ENCODE data around the gene SLC38A6.
A peak's percentile ranks its signal among the peaks of the same experiment; 100 is the strongest.

The SLC38A6 gene

DNA sequence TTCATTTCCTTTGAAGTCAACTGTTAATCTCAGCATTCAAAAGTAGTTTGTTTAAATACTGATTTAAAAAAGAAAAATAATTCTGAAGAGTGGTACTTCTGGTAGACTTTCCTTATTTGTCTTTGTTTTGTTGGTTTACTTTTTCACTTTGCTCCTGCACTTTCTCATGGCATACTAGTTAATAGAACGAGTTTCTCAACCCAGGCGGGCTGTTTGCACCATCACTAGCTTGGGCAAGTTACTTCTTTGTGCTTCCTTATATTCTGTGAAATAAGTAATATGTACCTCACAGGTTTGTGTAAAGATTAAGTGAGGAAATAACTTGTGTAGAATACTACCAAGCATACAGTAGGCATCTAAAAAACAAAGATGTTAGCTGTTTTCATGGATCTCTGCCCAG lies 45.5 kb downstream of the SLC38A6 start:
- no peak overlapping the region for H3K4me3 ChIP-seq (replicated peaks; ENCODE audit: low read depth, low read length)
- TF ChIP-seq, protein P1, sequence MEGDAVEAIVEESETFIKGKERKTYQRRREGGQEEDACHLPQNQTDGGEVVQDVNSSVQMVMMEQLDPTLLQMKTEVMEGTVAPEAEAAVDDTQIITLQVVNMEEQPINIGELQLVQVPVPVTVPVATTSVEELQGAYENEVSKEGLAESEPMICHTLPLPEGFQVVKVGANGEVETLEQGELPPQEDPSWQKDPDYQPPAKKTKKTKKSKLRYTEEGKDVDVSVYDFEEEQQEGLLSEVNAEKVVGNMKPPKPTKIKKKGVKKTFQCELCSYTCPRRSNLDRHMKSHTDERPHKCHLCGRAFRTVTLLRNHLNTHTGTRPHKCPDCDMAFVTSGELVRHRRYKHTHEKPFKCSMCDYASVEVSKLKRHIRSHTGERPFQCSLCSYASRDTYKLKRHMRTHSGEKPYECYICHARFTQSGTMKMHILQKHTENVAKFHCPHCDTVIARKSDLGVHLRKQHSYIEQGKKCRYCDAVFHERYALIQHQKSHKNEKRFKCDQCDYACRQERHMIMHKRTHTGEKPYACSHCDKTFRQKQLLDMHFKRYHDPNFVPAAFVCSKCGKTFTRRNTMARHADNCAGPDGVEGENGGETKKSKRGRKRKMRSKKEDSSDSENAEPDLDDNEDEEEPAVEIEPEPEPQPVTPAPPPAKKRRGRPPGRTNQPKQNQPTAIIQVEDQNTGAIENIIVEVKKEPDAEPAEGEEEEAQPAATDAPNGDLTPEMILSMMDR (IDR thresholded peaks at IDR 0.05; ENCODE audit: low read depth, low read length, missing control alignments), result no peak
- DNase-seq (ENCODE audit: extremely low read depth, low read depth), result no peak

DNA sequence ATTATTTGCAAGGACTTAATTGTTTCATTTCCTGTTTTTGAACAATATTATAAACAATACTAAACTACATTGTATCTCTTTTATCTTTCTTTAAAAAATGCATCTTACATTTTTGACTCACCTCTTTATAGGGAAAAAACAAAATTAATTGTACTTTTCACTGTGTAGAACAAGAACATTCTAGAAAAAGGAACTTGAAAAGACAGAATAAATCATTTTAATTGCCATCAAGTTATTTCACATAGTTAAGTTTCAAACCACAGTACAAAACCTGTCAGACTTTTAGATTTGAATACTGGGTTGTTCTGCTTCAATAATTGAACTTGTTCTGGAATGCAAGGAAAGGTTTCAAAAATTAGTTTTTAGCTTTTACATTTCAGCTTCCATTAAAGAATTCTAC lies 50.0 kb downstream of the SLC38A6 start:
- H3K4me3 ChIP-seq (replicated peaks; ENCODE audit: low read depth, low read length), result no peak overlapping the region
- DNase-seq (ENCODE audit: extremely low read depth, low read depth), result no peak
- TF ChIP-seq, protein P1 (IDR thresholded peaks at IDR 0.05; ENCODE audit: low read depth, low read length, missing control alignments), result no peak

DNA sequence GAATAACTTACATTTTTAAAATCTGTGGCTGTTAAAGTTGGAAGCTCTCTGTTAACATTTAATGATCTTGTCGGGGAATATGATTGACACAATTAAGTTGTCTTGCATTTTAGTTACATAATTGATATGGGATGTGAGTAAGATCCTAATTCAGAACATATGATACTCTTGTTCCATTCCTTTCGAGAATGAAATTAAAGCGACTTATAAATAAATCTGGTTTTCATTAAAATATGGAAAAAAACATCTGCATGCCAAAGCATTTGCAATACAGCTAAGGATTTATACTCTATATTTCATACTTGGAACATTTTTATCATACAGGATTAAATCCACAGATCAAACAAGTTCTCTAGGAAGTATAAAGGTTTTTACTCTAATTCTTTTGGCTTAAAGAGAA lies 52.0 kb downstream of the SLC38A6 start:
- DNase-seq (ENCODE audit: extremely low read depth, low read depth), result no peak
- TF ChIP-seq, protein P1 (IDR thresholded peaks at IDR 0.05; ENCODE audit: low read depth, low read length, missing control alignments), result no peak
- no peak overlapping the region for H3K4me3 ChIP-seq (replicated peaks; ENCODE audit: low read depth, low read length)

DNA sequence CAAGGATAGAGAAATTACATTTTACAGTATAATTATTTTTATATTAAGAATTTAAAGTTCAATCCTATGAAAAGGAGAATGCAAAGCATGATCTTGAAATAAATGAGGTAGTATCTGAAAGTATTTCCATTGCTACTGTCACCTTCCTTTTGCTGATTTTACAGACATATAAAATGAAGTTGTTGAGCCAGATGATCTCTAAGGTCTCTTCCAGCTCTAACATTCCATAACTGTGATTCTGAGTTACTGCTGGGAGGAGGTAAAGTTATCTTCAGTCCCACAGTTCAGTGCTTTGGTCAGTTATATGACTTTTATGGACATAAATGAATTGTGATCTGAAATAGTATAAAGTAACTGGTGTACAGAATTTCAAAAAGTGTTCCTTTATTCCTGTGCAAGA lies 52.8 kb downstream of the SLC38A6 start:
- TF ChIP-seq, protein P1 (IDR thresholded peaks at IDR 0.05; ENCODE audit: low read depth, low read length, missing control alignments), result no peak
- no peak for DNase-seq (ENCODE audit: extremely low read depth, low read depth)
- H3K4me3 ChIP-seq (replicated peaks; ENCODE audit: low read depth, low read length), result no peak overlapping the region

DNA sequence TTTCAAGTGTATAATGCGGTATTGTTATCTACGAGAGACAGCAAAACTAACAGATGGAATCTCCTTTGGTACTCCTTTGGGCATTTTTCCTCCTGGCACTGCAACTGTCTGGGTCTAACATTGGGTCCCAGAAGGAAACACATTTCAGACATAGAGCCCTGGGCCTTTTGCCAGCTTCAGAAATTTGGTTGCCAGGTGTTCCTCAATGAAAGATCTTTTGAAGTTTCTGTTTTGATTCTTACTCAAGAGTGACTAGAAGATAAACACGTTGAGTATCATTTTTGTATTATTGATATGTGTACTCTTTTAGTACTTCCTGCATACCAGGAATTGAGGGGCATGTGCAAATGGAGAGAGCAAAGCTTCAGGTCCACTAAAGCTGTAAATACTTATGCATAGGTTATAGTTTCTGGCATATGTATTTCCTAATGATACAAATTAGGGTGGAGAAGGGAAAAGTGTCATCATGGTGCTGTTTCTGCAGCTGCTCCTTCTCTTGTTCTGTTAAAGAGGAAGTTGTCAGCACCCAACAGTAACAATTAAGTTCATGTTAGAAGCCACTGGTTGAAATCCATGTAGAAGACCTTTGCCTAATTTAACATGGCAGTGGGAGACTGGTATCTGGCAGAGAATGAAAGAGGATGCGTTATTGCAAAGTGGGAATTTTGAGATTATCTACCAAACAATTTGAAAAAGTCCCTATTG lies 53.5 kb downstream of the SLC38A6 start:
- peak; percentile 19 for DNase-seq (ENCODE audit: extremely low read depth, low read depth)
- H3K4me3 ChIP-seq (replicated peaks; ENCODE audit: low read depth, low read length), result no peak overlapping the region
- TF ChIP-seq, protein P1 (IDR thresholded peaks at IDR 0.05; ENCODE audit: low read depth, low read length, missing control alignments), result no peak

DNA sequence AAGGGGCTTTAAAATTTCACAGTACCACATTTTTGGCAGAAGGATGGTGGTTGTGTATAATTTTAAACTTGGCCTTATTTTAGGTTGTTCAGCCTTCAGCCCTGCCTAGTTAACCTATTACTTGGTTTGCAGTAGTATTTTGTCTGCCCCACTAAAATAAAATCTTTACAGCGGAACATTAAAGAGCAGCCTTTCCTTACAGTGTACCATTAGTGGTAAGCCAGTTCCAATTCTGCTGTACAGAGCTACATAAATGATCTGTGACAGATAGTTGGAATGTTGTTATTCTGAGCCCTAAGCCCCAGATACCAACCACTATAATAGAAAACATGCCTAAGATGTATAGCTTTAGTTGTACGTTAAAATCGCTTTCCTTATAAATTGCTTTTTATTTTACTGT lies 56.2 kb downstream of the SLC38A6 start:
- DNase-seq (ENCODE audit: extremely low read depth, low read depth), result no peak
- no peak overlapping the region for H3K4me3 ChIP-seq (replicated peaks; ENCODE audit: low read depth, low read length)
- TF ChIP-seq, protein P1 (IDR thresholded peaks at IDR 0.05; ENCODE audit: low read depth, low read length, missing control alignments), result no peak

DNA sequence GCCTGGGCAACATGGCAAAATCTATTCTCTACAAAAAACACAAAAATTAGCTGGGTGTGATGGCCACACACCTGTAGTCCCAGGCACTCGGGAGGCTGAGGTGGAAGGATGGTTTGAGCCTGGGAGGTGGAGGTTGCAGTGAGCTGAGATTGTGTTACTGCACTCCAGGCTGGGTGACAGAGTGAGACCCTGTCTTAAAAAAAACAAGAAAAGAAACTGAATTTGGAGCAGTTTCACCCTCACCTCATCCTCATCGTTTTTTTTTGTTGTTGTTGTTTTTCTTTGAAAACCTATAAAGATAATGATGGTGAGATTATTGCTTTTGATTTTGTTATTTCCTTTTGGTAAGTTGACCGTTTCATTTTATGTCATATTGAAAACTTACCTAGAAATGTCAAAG lies 60.7 kb downstream of the SLC38A6 start:
- DNase-seq (ENCODE audit: extremely low read depth, low read depth), result no peak
- TF ChIP-seq, protein P1 (IDR thresholded peaks at IDR 0.05; ENCODE audit: low read depth, low read length, missing control alignments), result no peak
- H3K4me3 ChIP-seq (replicated peaks; ENCODE audit: low read depth, low read length), result no peak overlapping the region

Measured in HFF-Myc (cell line).